ENCODE measurements around the gene SORCS2.

Gene SORCS2

DNA sequence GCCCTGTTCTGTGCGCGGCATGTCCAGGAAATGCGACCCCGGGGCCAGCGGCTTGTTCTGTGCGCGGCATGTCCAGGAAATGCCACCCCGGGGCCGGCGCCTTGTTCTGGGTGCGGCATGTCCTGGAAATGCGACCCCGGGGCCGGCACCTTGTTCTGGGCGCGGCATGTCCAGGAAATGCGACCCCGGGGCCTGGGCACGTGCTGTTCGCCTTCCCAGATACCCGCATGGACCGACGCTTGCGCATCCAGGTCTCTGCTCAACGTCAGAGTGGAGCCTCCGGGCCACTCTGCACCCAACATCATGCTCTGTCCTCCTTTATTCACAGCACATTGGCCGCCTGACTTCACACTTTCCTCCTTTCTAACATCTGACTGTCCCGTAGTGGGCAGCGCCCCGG is 318.2 kb downstream of the SORCS2 start:
- no peak for DNase-seq (ENCODE audit: low spot score)

DNA sequence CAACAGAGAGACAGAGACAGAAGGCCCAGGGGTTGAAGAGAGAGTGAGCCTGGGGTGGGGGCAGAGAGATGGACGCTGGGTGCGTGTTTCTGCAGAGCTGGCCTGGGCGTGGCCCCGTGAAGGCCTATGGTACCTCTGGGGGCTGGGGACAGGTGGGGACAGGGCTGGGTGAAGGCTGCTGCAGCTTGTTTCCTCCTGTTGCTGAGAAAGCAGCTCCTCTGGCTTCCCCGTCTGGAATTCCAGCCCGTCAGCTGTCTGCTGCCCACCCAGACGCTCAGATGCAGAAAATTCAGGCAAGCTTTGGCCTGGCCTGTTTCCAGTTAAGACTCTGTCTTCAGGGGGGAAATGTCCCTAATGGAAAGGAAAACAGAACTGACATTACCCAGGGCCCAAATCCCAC is 319.2 kb downstream of the SORCS2 start:
- DNase-seq (ENCODE audit: low spot score) = no peak

DNA sequence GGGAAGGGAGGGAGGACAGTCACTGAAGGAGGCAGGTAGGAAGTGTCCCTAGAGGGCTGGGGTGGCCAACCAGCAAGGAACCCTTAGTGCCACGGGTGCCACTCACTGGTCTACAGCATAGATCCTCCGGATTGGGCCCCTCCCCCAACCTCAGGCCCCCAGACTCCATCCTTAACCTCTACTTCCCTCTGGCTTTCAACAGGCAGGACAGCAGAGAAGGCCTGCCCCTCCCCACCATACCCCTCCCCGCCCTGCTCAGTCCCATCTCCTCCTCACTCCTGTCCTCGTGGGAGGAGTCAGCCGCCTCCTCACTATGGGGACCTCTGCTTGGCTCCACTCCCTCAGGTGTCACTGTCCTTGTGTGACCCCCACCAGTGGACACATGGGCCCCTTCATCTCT is 320.1 kb downstream of the SORCS2 start:
- DNase-seq (ENCODE audit: low spot score) = no peak

DNA sequence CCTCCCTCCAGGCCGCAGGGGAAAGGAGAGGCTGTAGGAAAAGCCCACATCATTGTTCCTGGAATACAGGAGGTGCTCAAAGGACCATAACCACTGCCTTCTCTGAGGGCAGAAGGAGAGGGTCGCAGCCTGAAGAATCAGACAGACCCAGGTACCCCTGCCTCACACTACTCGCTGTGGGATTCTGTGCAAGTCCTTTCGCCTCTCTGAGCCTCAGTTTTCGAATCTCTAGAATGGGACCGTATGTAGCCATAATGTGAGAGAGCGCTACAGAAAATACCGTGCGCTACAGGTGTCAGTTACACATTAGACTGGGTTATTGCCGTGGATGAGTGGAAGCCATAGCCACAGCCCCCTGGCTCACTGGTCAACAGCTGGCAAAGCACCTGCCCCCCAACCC is 320.6 kb downstream of the SORCS2 start:
- no peak for DNase-seq (ENCODE audit: low spot score)

DNA sequence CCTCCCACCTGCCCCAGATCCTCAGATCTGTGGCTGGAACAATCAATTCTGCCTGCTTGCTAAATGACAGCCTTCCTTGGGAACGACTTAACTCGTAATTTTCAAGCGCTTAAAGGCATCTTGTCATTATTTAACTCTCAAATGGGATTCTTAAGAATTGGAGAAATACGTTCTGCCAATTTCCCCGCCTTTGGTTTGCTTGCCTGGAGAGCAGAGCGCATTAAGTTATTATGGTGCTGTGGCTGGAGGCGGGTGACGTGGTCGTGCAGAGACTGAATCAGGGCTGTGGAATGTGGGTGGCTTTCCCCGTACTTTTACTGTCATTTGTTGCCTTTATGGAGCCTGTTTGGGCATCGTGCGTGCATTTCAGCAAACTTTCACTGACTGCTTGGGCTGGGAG is 321.3 kb downstream of the SORCS2 start:
- DNase-seq (ENCODE audit: low spot score) = no peak

DNA sequence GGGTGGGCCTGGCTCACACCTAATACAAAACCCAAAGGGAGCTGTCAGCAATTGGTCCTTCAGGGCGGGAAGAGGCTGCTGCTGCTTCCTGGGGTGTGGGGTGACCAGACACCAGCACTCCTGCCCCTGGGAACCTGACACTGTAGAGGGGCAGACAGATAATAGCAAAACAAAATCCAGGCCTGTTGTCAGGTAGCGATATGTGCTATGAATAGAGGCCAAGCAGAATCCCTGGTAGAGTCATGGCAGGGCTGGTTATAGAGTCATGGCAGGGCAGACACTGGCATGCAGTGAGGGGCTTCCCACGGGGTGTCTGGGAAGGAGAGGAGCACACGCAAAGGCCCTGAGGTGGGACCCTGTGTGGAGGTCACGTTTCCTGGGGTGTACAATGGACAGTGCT is 321.9 kb downstream of the SORCS2 start:
- DNase-seq (ENCODE audit: low spot score) = no peak

DNA sequence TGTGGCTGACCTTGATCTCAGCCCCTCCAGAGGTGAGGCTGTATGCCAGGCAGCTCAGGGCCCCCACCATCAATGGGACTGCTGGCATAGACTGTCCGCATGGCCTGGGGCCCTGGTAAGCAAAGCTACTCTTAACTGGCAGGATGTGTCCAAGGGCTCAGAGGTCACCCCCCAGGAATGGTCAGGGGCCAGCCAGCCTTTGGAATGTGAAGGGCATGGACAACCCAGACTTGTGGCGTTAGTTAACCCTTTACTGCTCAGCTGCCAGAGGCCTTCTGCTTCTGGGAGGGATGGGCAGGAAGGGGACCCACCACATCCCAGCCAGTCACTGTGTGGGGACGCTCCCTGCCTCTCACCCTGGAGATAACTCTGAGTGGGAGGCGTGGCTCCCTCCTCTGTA is 322.5 kb downstream of the SORCS2 start:
- no peak for DNase-seq (ENCODE audit: low spot score)

DNA sequence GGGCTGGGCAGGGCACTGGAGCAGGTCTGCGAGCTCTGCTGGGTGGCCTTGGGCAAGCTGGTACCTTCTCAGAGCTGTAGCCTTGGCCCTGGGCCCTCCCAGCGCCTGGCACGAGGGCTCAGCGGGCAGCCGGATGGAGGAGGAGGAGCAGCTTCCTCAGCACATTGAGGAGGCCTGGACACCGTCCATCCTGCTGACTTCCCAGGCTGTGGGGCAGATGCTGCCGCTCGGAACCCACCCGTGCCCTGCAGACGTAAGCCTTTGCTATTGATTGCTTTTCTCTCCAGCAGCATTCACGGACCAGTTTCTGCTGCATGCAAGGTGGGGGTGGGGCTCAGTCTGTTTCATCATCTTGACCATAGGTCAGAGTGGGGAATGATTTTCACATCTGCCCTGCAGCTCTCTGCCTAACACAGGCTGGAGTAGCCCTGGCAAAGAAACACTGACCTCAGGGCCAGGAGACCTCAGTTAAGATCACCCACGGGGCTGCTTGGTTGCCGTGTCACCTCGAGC is 323.1 kb downstream of the SORCS2 start:
- no peak for DNase-seq (ENCODE audit: low spot score)

DNA sequence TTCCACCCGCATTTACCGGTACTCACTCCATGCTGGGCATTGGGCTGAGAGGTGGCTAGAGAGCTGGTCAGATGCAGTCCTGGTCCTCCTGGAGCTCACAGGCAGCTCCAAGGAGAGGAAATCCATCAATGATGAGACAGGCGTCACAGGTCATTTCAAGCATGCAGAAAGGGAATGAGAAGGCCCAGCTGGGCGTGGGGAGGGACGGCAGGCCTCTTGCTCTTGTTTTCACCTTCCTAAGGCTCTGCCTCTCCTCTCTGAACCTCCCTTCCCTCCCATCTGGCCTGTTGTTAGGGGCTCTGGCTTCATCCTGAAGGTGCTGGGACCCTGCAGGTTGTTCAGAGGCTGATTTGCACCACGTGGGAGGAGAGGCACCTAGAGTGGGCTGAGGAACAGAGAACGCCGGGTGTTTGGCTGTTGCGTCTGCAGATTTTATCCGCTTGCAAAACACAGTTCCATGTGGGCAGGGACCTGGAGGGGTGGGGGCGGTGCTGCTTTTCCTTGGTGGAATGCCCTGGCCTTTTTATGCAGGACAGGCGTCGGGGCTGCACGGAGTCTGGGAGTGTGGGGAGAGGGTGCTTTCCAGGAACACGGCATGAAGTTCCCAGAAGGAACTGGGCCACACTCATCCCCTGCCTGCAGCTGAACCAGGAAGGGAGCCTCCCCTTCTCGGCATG is 323.9 kb downstream of the SORCS2 start:
- DNase-seq (ENCODE audit: low spot score) = no peak

DNA sequence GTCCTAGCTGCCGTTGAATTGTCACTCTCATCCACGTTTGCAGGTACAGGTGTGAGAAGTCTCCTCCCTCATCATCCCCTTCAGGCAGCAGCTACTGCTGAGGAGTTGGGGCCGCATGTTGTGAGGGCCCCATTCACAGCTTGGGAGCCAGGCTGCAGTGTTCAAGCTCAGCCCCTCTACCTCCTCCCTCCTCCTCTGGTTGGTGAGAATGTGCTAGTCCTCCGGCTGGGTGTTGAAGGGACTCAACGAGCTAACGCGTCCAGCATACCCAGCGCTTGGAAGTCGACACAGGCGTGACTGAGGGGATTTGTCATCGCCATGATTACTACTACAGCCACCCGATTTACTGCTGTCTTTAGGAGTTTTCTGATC is 324.4 kb downstream of the SORCS2 start:
- DNase-seq (ENCODE audit: low spot score) = no peak

DNA sequence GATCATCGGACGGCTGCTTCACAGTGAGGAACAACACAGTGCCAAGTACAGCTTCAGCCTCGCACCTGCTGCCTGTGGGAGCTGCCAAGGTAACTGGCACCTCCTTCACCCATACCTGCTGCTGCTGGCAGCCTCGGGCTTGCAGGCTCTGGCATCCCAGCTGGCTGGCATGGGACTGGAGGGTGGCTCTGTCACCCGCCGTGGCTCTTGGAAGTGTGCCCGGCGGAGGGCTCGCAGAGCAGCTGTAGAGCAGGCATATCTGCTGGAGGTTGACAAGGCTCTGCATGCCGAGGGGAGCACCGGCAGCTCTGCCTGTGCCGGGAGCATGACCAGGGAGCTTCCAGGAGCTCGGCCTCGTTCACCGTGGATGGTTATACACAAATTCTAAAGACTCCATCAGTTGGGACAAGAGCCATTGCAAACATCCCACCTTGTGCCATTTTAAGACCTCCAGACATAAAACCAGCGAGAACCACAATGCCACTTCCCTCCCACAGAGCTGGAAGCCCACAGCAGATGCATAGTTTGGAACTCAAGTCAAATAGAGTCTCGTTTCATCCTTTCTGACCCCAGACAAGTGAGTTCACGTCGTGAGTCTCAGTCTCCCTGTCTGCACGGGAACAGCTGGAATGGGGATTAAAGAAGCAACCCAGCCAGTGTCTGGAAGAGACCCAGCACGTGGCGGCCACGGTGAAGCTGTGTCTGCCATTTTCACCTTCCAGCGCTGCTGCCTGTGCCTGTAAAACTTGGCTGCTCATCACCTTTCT is 326.7 kb downstream of the SORCS2 start:
- DNase-seq (ENCODE audit: low spot score) = no peak

DNA sequence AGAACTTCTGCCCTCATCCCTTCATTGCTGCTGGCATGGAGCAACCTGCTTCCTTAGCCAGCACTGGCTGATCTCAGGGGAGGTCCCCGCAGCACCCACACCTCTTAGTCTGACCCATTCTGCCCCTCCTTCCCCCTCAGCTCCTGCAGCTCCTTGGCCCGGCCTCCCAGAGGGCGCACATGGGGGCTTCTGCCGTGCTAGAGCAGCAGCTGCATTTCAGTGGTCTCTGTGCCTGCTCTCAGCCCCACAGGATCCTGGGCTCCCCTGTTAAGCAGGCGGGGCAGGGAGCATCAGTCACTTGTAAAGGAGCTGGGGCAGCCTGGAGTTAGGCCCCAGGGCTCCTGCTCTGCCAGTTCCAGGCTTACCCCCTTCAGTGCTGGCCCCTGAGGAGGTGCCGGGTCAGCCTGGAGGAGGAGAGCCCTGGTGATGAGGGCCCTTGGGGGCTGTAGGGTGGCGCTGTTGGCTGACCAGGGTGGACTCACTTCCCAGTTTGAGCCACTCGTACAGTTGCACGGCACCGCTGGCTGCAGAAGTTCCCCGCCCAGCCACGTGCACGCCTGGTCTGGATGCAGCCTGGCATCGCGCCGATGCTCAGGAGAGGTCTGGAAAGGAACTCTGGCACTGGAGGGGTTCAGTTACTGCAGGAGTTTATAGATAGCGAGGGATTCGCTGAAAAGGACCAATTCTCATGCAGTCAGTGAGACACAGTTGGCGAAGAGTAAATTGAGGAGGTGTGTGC is 327.5 kb downstream of the SORCS2 start:
- no peak for DNase-seq (ENCODE audit: low spot score)

DNA sequence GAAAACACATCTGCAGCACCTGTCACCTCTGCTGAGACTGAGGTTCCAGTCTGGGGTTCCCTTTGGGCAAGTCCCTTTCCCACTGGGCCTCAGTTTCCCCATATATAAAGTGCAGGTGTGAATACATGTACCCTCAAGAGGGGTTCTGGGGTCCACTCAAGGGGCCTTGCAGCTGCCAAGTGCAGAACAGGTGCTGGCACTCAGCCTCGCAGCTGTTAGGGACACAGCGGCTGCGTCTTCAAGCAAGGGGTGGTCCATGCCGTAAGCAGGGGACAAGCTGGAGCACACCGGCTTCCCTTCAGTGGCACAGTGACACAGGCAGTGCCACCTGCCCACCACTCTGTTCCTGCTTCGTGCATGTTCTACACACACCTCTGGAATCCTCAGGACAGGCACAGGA is 329.3 kb downstream of the SORCS2 start:
- no peak for DNase-seq (ENCODE audit: low spot score)

DNA sequence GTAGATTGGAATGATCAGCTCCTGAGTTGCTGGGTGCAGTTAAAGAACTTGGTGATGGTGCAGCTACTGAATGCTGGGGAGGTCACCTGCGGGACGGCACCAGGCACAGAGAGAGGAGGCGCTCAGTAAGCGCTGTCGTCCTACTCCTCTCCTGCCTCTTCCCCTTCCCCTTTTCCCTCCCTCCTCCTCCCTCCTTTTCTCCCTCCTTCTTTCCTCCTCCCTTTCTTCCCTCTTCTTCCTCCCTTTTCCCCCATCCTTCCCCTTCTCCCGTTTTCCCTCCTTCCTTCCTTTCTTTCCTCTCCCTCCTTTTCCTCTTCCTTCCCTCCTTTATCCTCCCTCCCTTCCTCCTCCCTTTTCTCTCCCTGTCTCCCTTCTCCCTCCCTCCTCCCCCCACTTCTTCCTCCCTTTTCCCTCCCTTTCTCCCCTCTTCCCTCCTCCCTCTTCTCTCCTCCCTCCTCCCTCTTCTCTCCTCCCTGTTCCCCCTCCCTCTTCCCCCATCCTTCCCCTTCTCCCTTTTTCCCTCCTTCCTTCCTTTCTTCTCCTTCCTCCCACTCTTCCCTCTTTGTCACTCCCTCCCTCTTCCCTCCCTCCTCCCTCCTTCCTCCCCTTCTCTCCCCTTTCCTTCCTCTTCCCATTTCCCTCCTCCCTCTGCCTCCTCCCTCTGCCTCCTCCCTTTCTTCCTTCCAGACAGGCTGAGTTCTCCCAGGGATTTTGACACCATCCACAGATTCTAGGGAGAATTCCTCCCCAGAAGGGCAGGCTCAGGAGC is 330.3 kb downstream of the SORCS2 start:
- DNase-seq (ENCODE audit: low spot score) = no peak

DNA sequence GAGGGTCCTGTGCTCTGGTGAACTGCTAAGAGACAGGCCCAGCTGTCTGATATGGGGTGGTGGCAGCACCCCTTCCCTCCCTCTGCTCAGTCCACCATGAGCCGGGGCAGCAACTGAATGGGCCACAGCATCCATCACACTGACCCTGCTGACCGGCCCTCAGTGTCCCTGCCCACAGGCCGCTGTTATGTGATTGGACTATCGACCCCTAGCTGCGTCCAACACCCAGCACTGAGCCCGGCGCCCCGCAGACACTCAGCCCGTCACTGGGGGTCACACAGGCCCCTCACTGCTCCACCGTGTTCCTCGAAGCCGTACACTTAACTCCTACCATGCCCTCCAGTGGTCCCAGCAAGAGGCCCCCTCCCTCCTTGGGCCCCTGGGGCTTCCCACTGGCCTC is 331.2 kb downstream of the SORCS2 start:
- DNase-seq (ENCODE audit: low spot score) = no peak

DNA sequence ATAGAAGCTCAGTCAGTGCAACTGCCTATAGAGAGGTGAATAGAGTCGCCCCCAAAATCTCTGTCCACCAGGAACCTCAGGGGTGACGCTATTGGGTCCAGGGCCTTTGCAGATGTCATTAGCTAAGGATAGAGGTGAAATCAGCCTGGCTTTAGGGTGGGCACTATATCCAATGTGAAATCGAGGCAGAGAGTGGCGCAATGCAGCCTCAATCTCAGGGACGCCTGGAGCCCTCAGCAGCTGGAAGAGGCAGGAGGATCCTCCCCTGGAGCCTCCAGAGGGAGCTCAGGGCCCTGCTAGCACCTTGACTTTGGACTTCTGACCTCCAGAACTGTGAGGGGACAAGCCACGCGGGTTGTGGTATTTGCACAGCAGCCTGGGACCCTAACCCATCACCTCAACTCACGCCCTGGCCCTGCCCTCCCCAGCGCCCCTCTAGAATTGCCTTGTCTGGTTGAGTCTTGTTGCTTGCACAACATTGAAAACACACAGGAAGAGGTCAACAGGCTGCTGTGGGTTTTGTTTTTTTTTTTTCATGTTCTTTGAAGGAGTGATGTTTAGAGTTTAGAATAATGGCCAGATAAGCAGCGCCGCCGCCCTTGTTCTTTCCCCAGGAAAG is 331.8 kb downstream of the SORCS2 start:
- no peak for DNase-seq (ENCODE audit: low spot score)

DNA sequence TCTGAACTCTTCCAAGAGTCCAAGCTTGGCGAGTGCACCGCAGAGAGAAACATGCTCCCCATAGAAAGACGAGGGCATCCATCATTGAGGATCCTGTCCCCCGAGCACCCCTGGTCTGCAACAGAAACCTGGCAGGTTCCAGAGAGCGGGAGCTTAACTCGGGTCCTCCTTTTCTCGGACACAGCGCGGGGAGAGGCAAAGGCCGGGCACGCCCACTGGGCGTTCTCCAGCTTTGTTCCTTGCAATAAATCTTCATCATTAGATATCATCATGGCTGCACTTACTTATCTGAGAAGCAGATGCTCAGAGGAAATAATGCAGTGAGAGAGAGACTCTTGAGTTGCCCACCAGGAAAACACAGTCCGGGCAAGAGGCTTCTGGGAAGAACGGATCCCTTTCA is 332.5 kb downstream of the SORCS2 start:
- no peak for DNase-seq (ENCODE audit: low spot score)

DNA sequence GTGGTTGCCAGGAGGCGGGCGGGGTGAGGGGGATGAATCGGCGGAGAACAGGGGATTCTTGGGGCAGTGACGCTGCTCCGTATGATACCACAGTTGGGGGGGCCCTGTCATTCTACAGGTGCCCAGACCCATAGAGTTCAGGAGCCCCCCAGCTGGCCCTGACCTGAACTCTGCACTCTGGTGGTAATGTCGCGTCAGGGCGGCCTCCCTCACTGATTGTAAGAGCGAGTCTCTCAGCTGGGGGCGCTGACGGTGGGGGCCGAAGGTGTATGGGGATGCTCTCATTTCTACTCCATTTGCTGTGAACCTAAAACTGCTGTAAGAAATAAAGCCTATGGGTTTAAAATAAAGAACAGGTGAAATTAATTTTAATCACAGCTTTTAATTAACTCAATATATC is 334.2 kb downstream of the SORCS2 start:
- no peak for DNase-seq (ENCODE audit: low spot score)

DNA sequence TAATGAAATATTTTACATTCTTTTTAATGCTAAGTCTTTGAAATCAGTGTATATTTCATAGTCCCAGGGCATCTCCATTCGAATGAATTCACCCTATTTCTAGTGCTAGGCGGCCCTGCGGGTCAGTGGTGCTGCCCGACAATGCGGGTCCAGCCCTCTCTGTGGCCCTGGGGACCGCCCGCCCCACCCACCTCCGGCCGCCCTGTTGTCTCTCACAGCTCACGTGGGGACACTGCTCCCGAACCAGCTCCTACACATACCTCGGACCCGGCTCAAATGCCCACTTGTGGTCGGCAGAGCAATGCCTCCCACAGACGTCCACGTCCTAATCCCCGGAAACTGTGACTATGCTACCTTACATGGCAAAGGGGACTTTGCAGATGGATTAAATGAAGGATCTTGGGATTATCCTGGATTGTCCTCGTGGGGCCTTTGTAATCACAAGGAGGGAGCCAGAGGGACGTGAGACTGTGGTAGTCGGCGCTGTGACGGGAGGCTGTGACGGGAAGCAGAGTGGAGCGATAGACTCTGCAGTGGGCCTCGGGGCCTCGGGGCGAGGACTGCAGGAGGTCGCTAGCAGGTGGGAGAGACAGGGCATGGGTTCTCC is 334.7 kb downstream of the SORCS2 start:
- no peak for DNase-seq (ENCODE audit: low spot score)

DNA sequence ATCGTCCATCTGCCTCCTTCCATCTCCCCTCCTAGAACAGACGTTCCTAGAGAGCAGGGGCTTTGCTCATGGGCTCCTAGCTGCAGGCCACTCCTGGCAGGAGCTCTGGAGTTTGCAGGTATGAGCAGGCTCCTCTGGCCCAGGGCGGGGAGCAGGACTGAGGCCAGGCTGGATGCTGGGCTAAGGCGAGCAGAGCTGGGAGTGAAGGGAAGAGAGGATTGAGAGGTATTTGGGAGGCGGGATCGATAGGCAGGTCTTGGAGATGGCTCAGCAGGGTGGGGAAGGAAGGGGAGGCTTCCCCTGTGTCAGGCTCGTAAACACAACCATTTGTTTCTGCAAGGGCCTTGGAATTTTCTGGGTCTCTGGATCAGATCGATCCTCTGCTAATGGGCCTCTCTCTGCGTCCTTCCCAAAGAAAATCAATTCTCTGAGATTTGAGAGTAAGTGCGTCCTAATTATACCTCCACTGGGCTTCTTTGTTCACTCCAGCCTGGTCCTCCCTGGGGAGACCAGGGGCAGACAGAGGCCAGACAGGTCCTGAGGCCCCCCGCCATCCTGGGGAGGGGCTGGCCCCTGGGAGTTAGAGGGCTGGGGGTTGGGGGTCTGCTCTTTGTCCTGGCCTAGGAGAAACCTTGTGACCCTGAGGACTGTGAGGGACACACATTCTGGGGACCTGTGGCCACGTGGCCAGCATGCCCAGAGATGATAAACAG is 337.2 kb downstream of the SORCS2 start:
- DNase-seq (ENCODE audit: low spot score) = no peak

DNA sequence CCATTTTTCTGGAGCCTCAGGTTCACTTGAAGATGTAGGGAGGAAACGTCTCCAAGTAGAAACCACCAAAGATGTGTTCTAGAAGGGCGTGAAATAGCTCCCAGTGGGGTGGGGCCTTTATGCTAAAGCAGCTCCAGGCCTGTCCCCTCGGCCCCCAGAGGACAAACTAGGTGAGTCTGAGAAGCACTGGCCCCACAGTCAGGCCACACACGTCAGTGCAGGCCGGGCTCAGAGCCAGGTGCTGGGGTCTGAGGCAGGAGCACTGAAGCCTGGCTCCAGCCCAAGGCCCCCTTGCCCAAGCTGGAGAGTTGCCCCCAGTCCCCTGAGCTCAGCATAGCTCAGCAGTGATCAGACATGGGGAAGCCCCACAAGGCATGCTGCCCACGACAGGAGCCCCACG is 337.7 kb downstream of the SORCS2 start:
- DNase-seq (ENCODE audit: low spot score) = no peak

Data from hematopoietic multipotent progenitor cell treated with erythropoietin and hydrocortisone succinate and interleukin-3 and kit ligand, for 15 days (in vitro differentiated cells).